ENCODE measurements around the gene SLC44A4. TPM values are rescaled to one million over a fixed set of nuclear protein-coding genes. Genes with fewer than 3 reads are reported as not detected.

Gene SLC44A4
- total and polyA plus RNA-seq, 2 of the 8 experiments (the other 6 are each of a cell fraction or from before 2014, with no cell fraction given) = 4.8 to 7.0 TPM

DNA sequence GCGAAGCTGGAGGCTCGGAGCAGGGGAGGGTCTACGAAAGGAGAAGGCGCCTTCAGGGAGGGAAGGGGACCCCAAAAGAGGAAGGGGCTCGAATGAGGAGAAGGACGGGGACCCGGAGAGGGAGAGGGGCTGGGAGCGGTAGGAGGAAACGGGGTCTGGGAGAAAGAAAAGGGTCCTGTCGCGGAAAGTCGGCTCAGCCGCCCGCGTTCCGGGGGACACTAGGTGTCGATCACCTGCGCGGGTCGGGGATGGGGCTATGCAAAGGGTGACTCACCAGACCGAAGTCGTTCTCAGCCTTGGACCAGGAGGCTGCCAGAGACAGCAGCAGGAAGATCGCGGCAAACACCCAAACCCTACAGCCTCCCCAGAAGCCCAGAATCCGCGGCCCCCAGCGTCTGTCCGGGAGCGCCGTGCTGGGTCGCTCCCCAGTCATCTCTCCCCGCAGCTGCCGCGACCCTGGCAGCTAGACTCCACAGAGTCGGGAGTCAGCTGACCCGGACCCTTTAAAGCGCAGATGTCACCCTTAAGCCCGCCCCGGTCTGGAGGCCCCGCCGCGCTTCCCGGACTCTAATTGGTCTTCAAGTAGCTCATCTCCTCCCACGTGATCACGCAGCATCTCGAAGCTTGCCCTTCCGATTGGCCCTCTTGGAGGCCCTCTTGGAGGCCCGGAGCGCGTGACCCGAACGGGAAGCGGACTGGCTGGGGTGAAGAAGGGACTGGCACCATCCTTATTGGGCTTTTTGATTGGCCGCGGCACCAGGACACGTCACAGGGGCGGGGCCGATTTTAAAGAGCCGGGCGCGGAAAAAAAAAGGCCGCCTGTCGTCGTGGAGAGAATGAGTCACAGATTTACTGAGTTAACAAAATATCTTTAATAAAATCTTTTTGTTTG, 16.2 kb downstream of the SLC44A4 start, which contains the start of gene NEU1:
Gene NEU1, minus strand, starts transcription at position 478 of the 892 bp plus-strand sequence. Its CDS starts 45 bp downstream, at position 433.
- peaks cover 8% of the 10 kb centered on the region; the same call in 1 of the 2 replicates for H3K23me2 ChIP-seq (ENCODE audit: low read depth, low read length)
- peak within 1 kb of the TSS; percentile 69 for H4K91ac ChIP-seq (replicated peaks; ENCODE audit: insufficient read length, low read length)
- ChIA-PET POLR2A (ENCODE audit: partially characterized antibody) (interaction anchor here (0.6 to 6.7 kb wide), 28 partner anchors 9 to 321 kb away, joined by 3 to 71 read pairs (median 6); partner anchors contain the start of genes ATP6V1G2, BAG6, DDAH2 and DDX39B), CTCF (ENCODE audit: partially characterized antibody) (interaction anchor here (0.6 to 1.6 kb wide), 6 partner anchors 10 to 93 kb away, joined by 3 to 4 read pairs (median 3); partner anchors contain the start of gene VARS1)
- peak within 1 kb of the TSS; percentile 64 for H3K56ac ChIP-seq (replicated peaks; ENCODE audit: insufficient read length, low read depth, low read length)
- H4K8ac ChIP-seq (ENCODE audit: extremely low read depth, insufficient read depth, low read length) = no peak within 1 kb of the TSS; the same call in none of the 2 replicates
- H3K23ac ChIP-seq (ENCODE audit: insufficient read length) = no peak within 1 kb of the TSS
- peaks cover 0 to 12% (median 0%) of the 10 kb centered on the region in 4 experiments; a peak in 4 of 7 replicates for H3K4me1 ChIP-seq (replicated peaks in 1 of 4; ENCODE audit: control insufficient read depth in 3 of 4, insufficient read depth in 4 of 4, low read length in 3 of 4)
- DNase-seq (ENCODE audit: low read depth in 1 of 2, low spot score in 2 of 2) = peak; percentile 97 to 99
- no peak within 1 kb of the TSS for H2BK5ac ChIP-seq (ENCODE audit: low read depth, low read length)
- H3K4me2 ChIP-seq (ENCODE audit: insufficient read depth in 1 of 2, low read depth in 2 of 2, low read length in 2 of 2) = peak within 1 kb of the TSS; percentile 92 to 98
- H3K27me3 ChIP-seq (replicated peaks in 1 of 4; ENCODE audit: control insufficient read depth in 3 of 4, extremely low read depth in 1 of 4, insufficient read depth in 3 of 4, low read length in 3 of 4) = 0 out of 7 replicates have a peak, but pooled peaks cover 0 to 3% (median 0%) of the 10 kb centered on the region in 4 experiments
- no peak within 1 kb of the TSS for H2BK20ac ChIP-seq (ENCODE audit: low read length)
- H3K4ac ChIP-seq (replicated peaks; ENCODE audit: insufficient read length, low read depth, low read length) = peak within 1 kb of the TSS; percentile 44
- no peaks in the 10 kb centered on the region for H3K9me3 ChIP-seq (ENCODE audit: insufficient read depth in 2 of 2, low read depth in 1 of 2, low read length in 1 of 2)
- peak within 1 kb of the TSS; percentile 96 for H4K5ac ChIP-seq (ENCODE audit: insufficient read length, low read depth, low read length)
- FAIRE-seq = peak; percentile 50
- no peak within 1 kb of the TSS for H3K14ac ChIP-seq (ENCODE audit: insufficient read length)
- H2BK12ac ChIP-seq (ENCODE audit: low read depth, low read length) = no peak within 1 kb of the TSS
- no peak within 1 kb of the TSS for H2BK120ac ChIP-seq (replicated peaks; ENCODE audit: low read depth, low read length)
- peaks cover 0 to 17% (median 3%) of the 10 kb centered on the region in 4 experiments; a peak in 4 of 8 replicates for H3K36me3 ChIP-seq (ENCODE audit: control insufficient read depth in 2 of 4, insufficient read depth in 4 of 4, low read length in 3 of 4)
- H3K27ac ChIP-seq (ENCODE audit: low read depth, low read length) = peak within 1 kb of the TSS; percentile 31; the same call in 1 of the 2 replicates
- H4K20me1 ChIP-seq (replicated peaks in 1 of 2; ENCODE audit: control insufficient read depth in 1 of 2, insufficient read depth in 2 of 2, low read length in 2 of 2) = no peaks in the 10 kb centered on the region
- no peak within 1 kb of the TSS for H2BK15ac ChIP-seq (ENCODE audit: low read length)
- H3K9ac ChIP-seq (replicated peaks in 1 of 4; ENCODE audit: extremely low read depth in 1 of 4, low read depth in 3 of 4, low read length in 3 of 4) = peak within 1 kb of the TSS in 3 of 4 experiments; percentile 62 to 66 (median 63); a peak in 6 of 7 replicates
- H3K79me1 ChIP-seq (ENCODE audit: low read depth, low read length) = 0 out of 2 replicates have a peak, but pooled peaks cover 2% of the 10 kb centered on the region
- H2AFZ ChIP-seq (ENCODE audit: low read length) = no peak within 1 kb of the TSS; the same call in 1 of the 2 replicates
- 3% methylated on average over 61 of the region's 64 CpGs; no CpG with 5 or more reads in 1 of the 2 experiments for WGBS, 2 experiments (ENCODE audit: extremely low coverage in 1 of 2, insufficient coverage in 1 of 2, insufficient read length in 1 of 2, insufficient replicate concordance in 2 of 2, low coverage in 1 of 2, low lambda C conversion rate in 2 of 2, missing lambda C conversion rate in 1 of 2)
- H3K79me2 ChIP-seq (ENCODE audit: control insufficient read depth in 1 of 2, insufficient read depth in 2 of 2, low read length in 2 of 2) = no peaks in the 10 kb centered on the region
- peak within 1 kb of the TSS; percentile 44; the same call in 1 of the 2 replicates for H3K18ac ChIP-seq (ENCODE audit: extremely low read depth, low read length)
- H2AK5ac ChIP-seq (ENCODE audit: low read depth, low read length) = peak within 1 kb of the TSS; percentile 15; the same call in 1 of the 2 replicates
- peak within 1 kb of the TSS; percentile 73 to 96 (median 78) for H3K4me3 ChIP-seq (ENCODE audit: extremely low read depth in 1 of 4, insufficient read depth in 2 of 4, low read depth in 3 of 4, low read length in 4 of 4)
- TF ChIP-seq RAD21 (IDR thresholded peaks at IDR 0.05 in 1 of 2, conservative IDR thresholded peaks at IDR 0.05 in 1 of 2; ENCODE audit: low read depth in 2 of 2, low read length in 2 of 2) = no peak
- no peak for TF ChIP-seq GABPA (IDR thresholded peaks at IDR 0.05; ENCODE audit: borderline replicate concordance, insufficient read depth, low read length)
- TF ChIP-seq ZNF274 (IDR thresholded peaks at IDR 0.05; ENCODE audit: borderline replicate concordance, extremely low read depth, low read length) = no peak
- peak; percentile 73 for TF ChIP-seq SAP30 (IDR thresholded peaks at IDR 0.05; ENCODE audit: insufficient read depth, insufficient replicate concordance, low read length)
- TF ChIP-seq SP1 (IDR thresholded peaks at IDR 0.05; ENCODE audit: low read depth, low read length) = peak; percentile 89
- peak; percentile 8; the same call in 1 of the 2 replicates for TF ChIP-seq SP2 (IDR thresholded peaks at IDR 0.05; ENCODE audit: low read length)
- no peak for TF ChIP-seq EGR1 (IDR thresholded peaks at IDR 0.05; ENCODE audit: borderline replicate concordance, low read depth, low read length)
- peak; percentile 74 for TF ChIP-seq CREB1 (IDR thresholded peaks at IDR 0.05)
- no peak for TF ChIP-seq FOSL1 (IDR thresholded peaks at IDR 0.05; ENCODE audit: insufficient read depth, low read depth, low read length)
- no peak for TF ChIP-seq SIRT6 (IDR thresholded peaks at IDR 0.05; ENCODE audit: low read length)

All from H1 (cell line).